ENCODE results near the gene RALGPS2. TPM values are rescaled to one million over a fixed set of nuclear protein-coding genes. Genes with fewer than 3 reads are reported as not detected.

Gene RALGPS2
- total RNA-seq, 1 donor from 2014 or later, result 29.8 TPM

DNA sequence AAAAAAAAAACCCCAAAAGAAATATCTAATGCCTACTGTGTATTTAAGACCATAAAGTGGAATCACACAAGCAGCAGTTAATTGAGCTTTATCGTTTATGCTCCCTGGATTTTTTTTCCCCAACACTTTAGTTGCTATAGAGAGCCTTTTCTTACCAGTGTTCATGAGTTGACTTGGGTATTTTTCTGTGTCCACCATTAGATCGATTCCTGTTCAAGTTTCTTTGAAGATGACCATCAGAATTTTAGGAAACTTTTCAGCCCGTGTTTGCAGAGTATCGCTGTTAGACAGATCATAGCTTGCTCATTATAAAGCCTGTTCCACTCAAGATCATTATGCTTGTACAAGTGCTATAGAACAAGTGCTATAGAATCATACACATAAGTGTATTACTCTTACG, 1.5 kb downstream of the RALGPS2 start:
- H3K27ac Mint-ChIP-seq (ENCODE audit: unreplicated experiment), result peak overlapping the region; percentile 94
- TF ChIP-seq, protein P1, sequence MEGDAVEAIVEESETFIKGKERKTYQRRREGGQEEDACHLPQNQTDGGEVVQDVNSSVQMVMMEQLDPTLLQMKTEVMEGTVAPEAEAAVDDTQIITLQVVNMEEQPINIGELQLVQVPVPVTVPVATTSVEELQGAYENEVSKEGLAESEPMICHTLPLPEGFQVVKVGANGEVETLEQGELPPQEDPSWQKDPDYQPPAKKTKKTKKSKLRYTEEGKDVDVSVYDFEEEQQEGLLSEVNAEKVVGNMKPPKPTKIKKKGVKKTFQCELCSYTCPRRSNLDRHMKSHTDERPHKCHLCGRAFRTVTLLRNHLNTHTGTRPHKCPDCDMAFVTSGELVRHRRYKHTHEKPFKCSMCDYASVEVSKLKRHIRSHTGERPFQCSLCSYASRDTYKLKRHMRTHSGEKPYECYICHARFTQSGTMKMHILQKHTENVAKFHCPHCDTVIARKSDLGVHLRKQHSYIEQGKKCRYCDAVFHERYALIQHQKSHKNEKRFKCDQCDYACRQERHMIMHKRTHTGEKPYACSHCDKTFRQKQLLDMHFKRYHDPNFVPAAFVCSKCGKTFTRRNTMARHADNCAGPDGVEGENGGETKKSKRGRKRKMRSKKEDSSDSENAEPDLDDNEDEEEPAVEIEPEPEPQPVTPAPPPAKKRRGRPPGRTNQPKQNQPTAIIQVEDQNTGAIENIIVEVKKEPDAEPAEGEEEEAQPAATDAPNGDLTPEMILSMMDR (IDR thresholded peaks at IDR 0.05; ENCODE audit: unreplicated experiment), result no peak
- H3K4me1 Mint-ChIP-seq (ENCODE audit: unreplicated experiment), result peaks cover 14% of the 10 kb centered on the region
- no peak for DNase-seq (ENCODE audit: low spot score)
- H3K36me3 Mint-ChIP-seq (ENCODE audit: low read depth, unreplicated experiment), result no peaks in the 10 kb centered on the region
- H3K9me3 Mint-ChIP-seq (ENCODE audit: unreplicated experiment), result no peaks in the 10 kb centered on the region
- peaks cover 7% of the 10 kb centered on the region for H3K27me3 Mint-ChIP-seq (ENCODE audit: unreplicated experiment)
- peak overlapping the region; percentile 96 for H3K4me3 Mint-ChIP-seq (ENCODE audit: unreplicated experiment)

DNA sequence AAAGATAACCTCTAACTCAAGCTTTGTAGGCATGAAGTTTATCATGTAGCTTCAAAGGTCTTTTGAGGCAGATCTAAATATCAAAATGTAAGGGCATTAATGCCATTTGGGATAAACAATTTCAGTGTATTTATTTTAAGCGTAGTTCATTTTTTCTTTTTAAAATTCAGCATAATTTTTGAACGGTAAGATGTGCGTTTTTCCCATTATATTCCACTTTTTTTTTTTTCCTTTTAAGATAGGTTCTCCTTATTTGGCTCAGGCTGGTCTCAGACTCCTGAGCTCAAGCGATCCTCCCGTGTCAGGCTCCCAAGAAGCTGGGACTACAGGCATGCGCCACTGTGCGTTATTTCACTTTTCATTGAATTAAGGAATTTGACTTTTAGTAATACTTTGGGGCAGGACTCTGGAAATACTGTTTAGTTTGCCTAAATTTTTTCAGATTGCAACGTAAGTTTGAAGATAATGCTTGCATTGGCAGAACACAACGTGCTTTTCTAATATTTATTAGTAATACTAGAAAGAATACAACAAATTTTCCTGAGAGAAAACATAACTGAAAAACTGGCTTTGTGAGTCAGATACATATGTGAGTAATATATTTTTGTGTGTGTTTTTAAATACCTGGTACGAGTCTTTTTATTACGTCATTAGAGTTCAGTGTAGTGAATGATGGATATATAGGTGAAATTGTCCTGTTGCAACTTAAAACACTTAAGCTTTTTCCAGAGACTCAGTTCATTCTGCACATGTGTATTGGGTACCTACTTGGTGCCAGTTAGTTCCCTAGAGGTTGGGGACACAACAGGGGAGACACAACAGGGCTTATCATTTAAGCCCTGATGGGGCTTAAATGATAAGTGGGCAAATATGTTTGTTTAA, 2.2 kb downstream of the RALGPS2 start:
- Mint-ChIP-seq H3K27me3 (ENCODE audit: unreplicated experiment) (peaks cover 7% of the 10 kb centered on the region), H3K4me1 (ENCODE audit: unreplicated experiment) (peaks cover 14% of the 10 kb centered on the region), H3K4me3 (ENCODE audit: unreplicated experiment) (peak overlapping the region; percentile 96), H3K36me3 (ENCODE audit: low read depth, unreplicated experiment) (no peaks in the 10 kb centered on the region), H3K9me3 (ENCODE audit: unreplicated experiment) (no peaks in the 10 kb centered on the region), H3K27ac (ENCODE audit: unreplicated experiment) (peak overlapping the region; percentile 94)
- TF ChIP-seq, protein P1 (IDR thresholded peaks at IDR 0.05; ENCODE audit: unreplicated experiment), result no peak
- no peak for DNase-seq (ENCODE audit: low spot score)

DNA sequence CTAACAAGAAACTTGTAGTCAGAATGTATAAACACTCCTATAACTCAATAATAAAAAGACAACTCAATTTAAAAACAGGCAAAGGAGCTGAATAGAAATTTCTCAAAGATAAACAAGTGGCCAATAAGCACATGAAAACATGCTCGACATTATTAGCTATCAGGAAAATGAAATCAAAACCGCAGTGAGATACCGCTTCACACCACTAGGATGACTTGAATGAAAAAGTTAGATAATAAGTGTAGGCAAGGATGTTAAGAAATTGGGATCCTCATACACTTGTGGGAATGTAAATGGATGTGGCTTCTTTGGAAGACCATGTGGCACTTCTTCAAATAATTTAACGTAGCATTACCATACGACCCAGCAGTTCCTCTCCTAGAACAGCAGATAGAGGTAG, 8.9 kb downstream of the RALGPS2 start:
- TF ChIP-seq, protein P1 (IDR thresholded peaks at IDR 0.05; ENCODE audit: unreplicated experiment), result peak; percentile 71
- H3K4me3 Mint-ChIP-seq (ENCODE audit: unreplicated experiment), result no peak overlapping the region
- DNase-seq (ENCODE audit: low spot score), result no peak
- H3K4me1 Mint-ChIP-seq (ENCODE audit: unreplicated experiment), result no peaks in the 10 kb centered on the region
- H3K27ac Mint-ChIP-seq (ENCODE audit: unreplicated experiment), result no peak overlapping the region
- no peaks in the 10 kb centered on the region for H3K9me3 Mint-ChIP-seq (ENCODE audit: unreplicated experiment)
- no peaks in the 10 kb centered on the region for H3K27me3 Mint-ChIP-seq (ENCODE audit: unreplicated experiment)
- no peaks in the 10 kb centered on the region for H3K36me3 Mint-ChIP-seq (ENCODE audit: low read depth, unreplicated experiment)

DNA sequence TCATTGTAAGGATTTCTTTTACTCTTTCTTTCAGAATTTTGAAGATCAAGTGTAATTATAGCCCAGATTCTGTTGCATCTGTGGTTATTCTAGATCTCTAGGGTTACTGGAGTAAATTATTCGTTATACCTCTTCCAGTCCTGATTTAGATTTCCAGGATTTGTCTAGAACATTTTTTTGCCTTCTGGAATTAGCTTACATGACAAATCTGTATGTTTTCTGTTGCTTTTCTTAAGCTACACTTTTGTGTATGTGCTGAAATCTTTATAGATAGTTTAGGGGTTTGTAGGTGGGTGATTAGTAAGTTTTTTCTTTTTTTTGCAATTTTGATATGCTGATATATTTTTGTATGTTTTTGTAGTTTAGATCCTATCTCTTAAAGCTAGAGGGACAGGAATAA, 13.7 kb downstream of the RALGPS2 start:
- TF ChIP-seq, protein P1 (IDR thresholded peaks at IDR 0.05; ENCODE audit: unreplicated experiment), result no peak
- Mint-ChIP-seq H3K27me3 (ENCODE audit: unreplicated experiment) (no peaks in the 10 kb centered on the region), H3K4me1 (ENCODE audit: unreplicated experiment) (no peaks in the 10 kb centered on the region), H3K27ac (ENCODE audit: unreplicated experiment) (no peak overlapping the region), H3K36me3 (ENCODE audit: low read depth, unreplicated experiment) (peaks cover 17% of the 10 kb centered on the region), H3K4me3 (ENCODE audit: unreplicated experiment) (no peak overlapping the region), H3K9me3 (ENCODE audit: unreplicated experiment) (no peaks in the 10 kb centered on the region)
- DNase-seq (ENCODE audit: low spot score), result no peak
